ENCODE results near the gene RBM8A.

Gene RBM8A

GRCh38 chr1:145889722-145890121 is 37.6 kb downstream of the RBM8A start:
- Histone ChIP-seq H3K4me1 (ENCODE audit: insufficient read depth, low read length) (peaks cover 18% of the 10 kb centered on the region), H3K36me3 (ENCODE audit: insufficient read depth, low read length) (no peaks in the 10 kb centered on the region), H3K9ac (ENCODE audit: low read depth, low read length) (no peak overlapping the region), H3K9me3 (ENCODE audit: control insufficient read depth, insufficient read depth, low read length) (no peaks in the 10 kb centered on the region)

GRCh38 chr1:145887631-145888030 is 39.7 kb downstream of the RBM8A start:
- Histone ChIP-seq H3K36me3 (ENCODE audit: insufficient read depth, low read length) (no peaks in the 10 kb centered on the region), H3K4me1 (ENCODE audit: insufficient read depth, low read length) (peaks cover 16% of the 10 kb centered on the region), H3K9me3 (ENCODE audit: control insufficient read depth, insufficient read depth, low read length) (no peaks in the 10 kb centered on the region), H3K9ac (ENCODE audit: low read depth, low read length) (no peak overlapping the region)

GRCh38 chr1:145886816-145887215 is 40.5 kb downstream of the RBM8A start:
- no peak overlapping the region; the same call in 1 of the 2 replicates for H3K9ac ChIP-seq (ENCODE audit: low read depth, low read length)
- no peaks in the 10 kb centered on the region for H3K9me3 ChIP-seq (ENCODE audit: control insufficient read depth, insufficient read depth, low read length)
- peaks cover 10% of the 10 kb centered on the region; the same call in 1 of the 2 replicates for H3K4me1 ChIP-seq (ENCODE audit: insufficient read depth, low read length)
- H3K36me3 ChIP-seq (ENCODE audit: insufficient read depth, low read length) = no peaks in the 10 kb centered on the region

- Histone ChIP-seq H3K4me1 (ENCODE audit: insufficient read depth, low read length) (peaks cover 7% of the 10 kb centered on the region; the same call in 1 of the 2 replicates), H3K9ac (ENCODE audit: low read depth, low read length) (peak overlapping the region; percentile 66; the same call in 1 of the 2 replicates), H3K9me3 (ENCODE audit: control insufficient read depth, insufficient read depth, low read length) (no peaks in the 10 kb centered on the region), H3K36me3 (ENCODE audit: insufficient read depth, low read length) (no peaks in the 10 kb centered on the region)
Measured at GRCh38 chr1:145886390-145886789, 40.9 kb downstream of the RBM8A start.

GRCh38 chr1:145885738-145886287 is 41.5 kb downstream of the RBM8A start, which contains the start of gene ANKRD35:
Gene ANKRD35, minus strand, starts transcription at chr1:145885866. Its CDS starts 108 bp downstream, at chr1:145885758.
- no peaks in the 10 kb centered on the region for H3K9me3 ChIP-seq (ENCODE audit: control insufficient read depth, insufficient read depth, low read length)
- peak within 1 kb of the TSS; percentile 66; the same call in 1 of the 2 replicates for H3K9ac ChIP-seq (ENCODE audit: low read depth, low read length)
- no peaks in the 10 kb centered on the region for H3K36me3 ChIP-seq (ENCODE audit: insufficient read depth, low read length)
- peaks cover 2% of the 10 kb centered on the region; the same call in 1 of the 2 replicates for H3K4me1 ChIP-seq (ENCODE audit: insufficient read depth, low read length)

- Histone ChIP-seq H3K4me1 (ENCODE audit: insufficient read depth, low read length) (no peaks in the 10 kb centered on the region; the same call in 1 of the 2 replicates), H3K9me3 (ENCODE audit: control insufficient read depth, insufficient read depth, low read length) (no peaks in the 10 kb centered on the region), H3K9ac (ENCODE audit: low read depth, low read length) (no peak overlapping the region), H3K36me3 (ENCODE audit: insufficient read depth, low read length) (no peaks in the 10 kb centered on the region)
Measured at GRCh38 chr1:145884675-145885074, 42.6 kb downstream of the RBM8A start.

- Histone ChIP-seq H3K9ac (ENCODE audit: low read depth, low read length) (no peak overlapping the region), H3K9me3 (ENCODE audit: control insufficient read depth, insufficient read depth, low read length) (no peaks in the 10 kb centered on the region), H3K36me3 (ENCODE audit: insufficient read depth, low read length) (no peaks in the 10 kb centered on the region), H3K4me1 (ENCODE audit: insufficient read depth, low read length) (peaks cover 7% of the 10 kb centered on the region)
Measured at GRCh38 chr1:145879775-145880174, 47.5 kb downstream of the RBM8A start.

- no peak overlapping the region for H3K9ac ChIP-seq (ENCODE audit: low read depth, low read length)
- H3K4me1 ChIP-seq (ENCODE audit: insufficient read depth, low read length) = peaks cover 7% of the 10 kb centered on the region
- H3K9me3 ChIP-seq (ENCODE audit: control insufficient read depth, insufficient read depth, low read length) = no peaks in the 10 kb centered on the region
- no peaks in the 10 kb centered on the region for H3K36me3 ChIP-seq (ENCODE audit: insufficient read depth, low read length)
Measured at GRCh38 chr1:145878724-145879123, 48.6 kb downstream of the RBM8A start.

GRCh38 chr1:145877923-145878486 is 49.3 kb downstream of the RBM8A start:
- Histone ChIP-seq H3K36me3 (ENCODE audit: insufficient read depth, low read length) (no peaks in the 10 kb centered on the region), H3K4me1 (ENCODE audit: insufficient read depth, low read length) (peaks cover 7% of the 10 kb centered on the region), H3K9me3 (ENCODE audit: control insufficient read depth, insufficient read depth, low read length) (no peaks in the 10 kb centered on the region), H3K9ac (ENCODE audit: low read depth, low read length) (no peak overlapping the region)

- H3K9ac ChIP-seq (ENCODE audit: low read depth, low read length) = no peak overlapping the region
- no peaks in the 10 kb centered on the region for H3K9me3 ChIP-seq (ENCODE audit: control insufficient read depth, insufficient read depth, low read length)
- H3K4me1 ChIP-seq (ENCODE audit: insufficient read depth, low read length) = peaks cover 7% of the 10 kb centered on the region; the same call in 1 of the 2 replicates
- no peaks in the 10 kb centered on the region for H3K36me3 ChIP-seq (ENCODE audit: insufficient read depth, low read length)
Measured at GRCh38 chr1:145874646-145875045, 52.6 kb downstream of the RBM8A start.

GRCh38 chr1:145871994-145872924 is 55.0 kb downstream of the RBM8A start:
- Histone ChIP-seq H3K4me1 (ENCODE audit: insufficient read depth, low read length) (no peaks in the 10 kb centered on the region), H3K9me3 (ENCODE audit: control insufficient read depth, insufficient read depth, low read length) (no peaks in the 10 kb centered on the region), H3K36me3 (ENCODE audit: insufficient read depth, low read length) (no peaks in the 10 kb centered on the region), H3K9ac (ENCODE audit: low read depth, low read length) (peak overlapping the region; percentile 52)

Measured in ES-I3 (cell line).